Astrocyte of the cerebellum (primary cell): ENCODE data around the gene AIFM3.

Experiments used
- DNase-seq: peaks from one replicate; pipeline ENCODE4 v3.0.0-alpha.2; 2011; ENCODE audit warnings: low read depth
- H3K4me3 ChIP-seq: 2 replicates; pipeline ENCODE4 v1.5.1; 2011; ENCODE audit warnings: mild to moderate bottlenecking, low read depth, low read length, moderate library complexity
- CTCF ChIP-seq: IDR thresholded peaks from 2 replicates; pipeline ENCODE4 v1.5.1; 2012; ENCODE audit warnings: low read length, low read depth, moderate library complexity, mild to moderate bottlenecking; ENCODE audit errors: missing control alignments
- in situ Hi-C: cut with HindIII; loops from 2 replicates; pipeline ENCODE4 v1.10.0; 2017; ENCODE audit warnings: low sequenced_read_pairs

AIFM3 gene

GRCh38 chr22:20996598-20997535, 29.8 kb downstream of the AIFM3 start:
- H3K4me3 ChIP-seq, result no peak overlapping the region
- TF ChIP-seq CTCF, result no peak
- in situ Hi-C loops, result no loop called here
- no peak for DNase-seq

GRCh38 chr22:20997536-20998257, 30.6 kb downstream of the AIFM3 start:
- in situ Hi-C loops, result no loop called here
- DNase-seq, result no peak
- no peak for TF ChIP-seq CTCF
- no peak overlapping the region for H3K4me3 ChIP-seq

GRCh38 chr22:20998411-20999336, 31.6 kb downstream of the AIFM3 start:
- in situ Hi-C loops, result no loop called here
- no peak for TF ChIP-seq CTCF
- H3K4me3 ChIP-seq, result no peak overlapping the region
- DNase-seq, result no peak

GRCh38 chr22:20999350-21000206, 32.5 kb downstream of the AIFM3 start:
- no peak overlapping the region for H3K4me3 ChIP-seq
- TF ChIP-seq CTCF, result no peak
- in situ Hi-C loops, result no loop called here
- no peak for DNase-seq

GRCh38 chr22:21000207-21000986, 33.3 kb downstream of the AIFM3 start:
- H3K4me3 ChIP-seq, result peak overlapping the region; percentile 88
- TF ChIP-seq CTCF, result no peak
- in situ Hi-C loops, result no loop called here
- no peak for DNase-seq
